ENCODE data around the gene C17orf78. TPM values are rescaled to one million over a fixed set of nuclear protein-coding genes. Genes with fewer than 3 reads are reported as not detected.
"Not testable (repeated sequence)": the region's sequence is repeated elsewhere in the genome, so short reads cannot be mapped to it uniquely, and the experiment has no call there.

The C17orf78 gene
- total RNA-seq, 1 experiment from 2014 or later = not detected

- DNase-seq (ENCODE audit: low read depth) = no peak
Observed at GRCh38 chr17:37438141-37438540, 62.4 kb downstream of the C17orf78 start.

DNA sequence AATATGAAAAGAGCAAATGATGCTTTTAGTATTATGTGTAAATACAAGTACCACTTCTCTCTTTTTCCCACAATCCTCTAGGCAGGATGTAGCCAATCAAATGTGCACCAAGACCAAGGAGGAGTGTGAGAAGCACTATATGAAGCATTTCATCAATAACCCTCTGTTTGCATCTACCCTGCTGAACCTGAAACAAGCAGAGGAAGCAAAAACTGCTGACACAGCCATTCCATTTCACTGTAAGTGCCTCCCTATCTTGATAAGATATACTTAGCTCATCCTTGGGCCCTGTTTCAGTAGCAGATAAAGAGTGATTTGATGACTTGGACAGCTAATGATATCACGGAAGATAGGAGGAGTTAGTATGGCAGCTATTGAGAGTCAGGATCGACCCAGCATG lies 64.6 kb downstream of the C17orf78 start:
- DNase-seq (ENCODE audit: low read depth) = no peak

DNA sequence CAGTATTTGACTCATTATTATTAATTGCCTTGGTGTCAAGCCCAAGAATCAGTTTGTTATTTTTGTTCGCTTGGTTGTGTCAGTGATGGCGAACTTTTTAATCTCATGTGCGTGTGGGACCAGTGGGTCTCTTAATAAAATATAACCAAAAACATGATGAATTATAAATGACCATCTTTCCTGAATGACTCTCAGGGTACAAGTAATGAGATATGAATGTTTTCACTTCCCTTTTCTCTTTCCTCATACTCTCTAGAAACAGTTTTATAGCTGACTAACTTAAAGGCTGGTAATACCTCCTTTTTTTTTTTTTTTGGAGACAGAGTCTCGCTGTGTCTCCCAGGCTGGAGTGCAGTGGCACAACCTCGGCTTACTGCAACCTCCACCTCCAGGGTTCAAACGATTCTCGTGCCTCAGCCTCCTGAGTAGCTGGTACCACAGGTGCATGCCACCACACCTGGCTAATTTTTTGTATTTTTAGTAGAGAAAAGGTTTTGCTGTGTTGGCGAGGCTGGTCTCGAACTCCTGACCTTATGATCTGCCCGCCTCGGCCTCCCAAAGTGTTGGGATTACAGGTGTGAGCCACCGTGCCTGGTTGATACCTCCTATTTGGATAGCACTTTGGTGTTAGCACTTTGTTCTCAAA lies 65.7 kb downstream of the C17orf78 start:
- DNase-seq (ENCODE audit: low read depth) = not testable (repeated sequence)

Other genes starting within 250 kb of the C17orf78 start
- gene ACACA, start 30.9 kb downstream of the C17orf78 start, total RNA-seq (2014; rRNA removed; shearing (Covaris generic)) = 16.2 and 33.7 TPM in 2 replicates
- gene TADA2A, start 30.9 kb downstream of the C17orf78 start, total RNA-seq (2014; rRNA removed; shearing (Covaris generic)) = 14.6 and 17.5 TPM in 2 replicates
- 71.2 and 94.7 TPM in 2 replicates for gene DUSP14, start 113.9 kb downstream of the C17orf78 start, total RNA-seq (2014; rRNA removed; shearing (Covaris generic))
- 5.9 and 10.5 TPM in 2 replicates for gene SYNRG, start 233.4 kb downstream of the C17orf78 start, total RNA-seq (2014; rRNA removed; shearing (Covaris generic))